HepG2 (cell line): Measurements from ENCODE around the gene KLK14. TPM values are rescaled to one million over a fixed set of nuclear protein-coding genes. Genes with fewer than 3 reads are reported as not detected.

Source experiments
- ATAC-seq: fragments of 200-7000 bp; cut with Tn5 transposase; 3 replicates; pipeline ENCODE4 v1.9.1; 2020; ENCODE audit warnings: mild to moderate bottlenecking, moderate library complexity
- BruUV-seq: library from RNA; stranded (reverse); fragments of 400-500 nt; replicated peaks from 2 replicates; lab custom pipeline; 2021; lab: Mats Ljungman, UMichigan
- CTCF ChIA-PET: fragments of 300-600 bp; formaldehyde crosslinking; extraction: SDS; loops from one replicate; lab custom pipeline; 2021; ENCODE audit warnings: low total read pairs, inconsistent platforms, low intra/inter-chr PET ratio; lab: Yijun Ruan, JAX
- POLR2A ChIA-PET: fragments of 350-600 bp; sonication (Branson Sonifier 250); formaldehyde crosslinking; loops from one replicate; lab custom pipeline; 2020; ENCODE audit warnings: antibody characterized with exemption, inconsistent platforms; lab: Yijun Ruan, JAX
- DNase-seq: peaks from one replicate; pipeline ENCODE4 v3.0.0-alpha.2; 2015; ENCODE audit warnings: low spot score
- FAIRE-seq: peaks from 3 replicates; lab custom pipeline; 2011; peaks lifted over from hg19 to GRCh38; lab: Jason Lieb, UNC
- H2AFZ ChIP-seq: one replicate; pipeline ENCODE4 v1.6.1; 2011; ENCODE audit warnings: low read length, inconsistent platforms
- H3K27ac ChIP-seq: fragments of 300-600 bp; 3 replicates; pipeline ENCODE4 v1.8.0; 2011; ENCODE audit warnings: mixed run types, mild to moderate bottlenecking, mixed read lengths, low read length, inconsistent platforms; ENCODE audit not compliant: insufficient read depth; ENCODE audit errors: extremely low read length
- H3K27me3 ChIP-seq, 2 experiments: fragments of 200-600 bp in 1 of 2; 2 replicates in 1 of 2; 3 replicates in 1 of 2; pipeline versions ENCODE4 v1.6.0 to v1.8.0; 2011; ENCODE audit warnings: low read length in 2 of 2, mild to moderate bottlenecking in 2 of 2, moderate library complexity in 2 of 2, inconsistent platforms in 1 of 2; ENCODE audit not compliant: insufficient read depth in 2 of 2, control insufficient read depth in 1 of 2
- H3K36me3 ChIP-seq, 2 experiments: fragments of 200-600 bp in 1 of 2; replicated peaks in 1 of 2; 2 replicates in 1 of 2; 3 replicates in 1 of 2; pipeline versions ENCODE4 v1.5.1 to v1.8.0; 2011; ENCODE audit warnings: low read length in 2 of 2, inconsistent platforms in 1 of 2; ENCODE audit not compliant: insufficient read depth in 2 of 2, control insufficient read depth in 1 of 2
- H3K4me1 ChIP-seq: 2 replicates; pipeline ENCODE4 v1.5.1; 2012; ENCODE audit warnings: low read length, inconsistent platforms; ENCODE audit not compliant: insufficient read depth
- H3K4me2 ChIP-seq: 2 replicates; pipeline ENCODE4 v1.6.0; 2011; ENCODE audit warnings: low read depth, low read length, inconsistent platforms
- H3K4me3 ChIP-seq, 3 experiments: fragments of 200-600 bp in 1 of 3; sonication (generic), shearing (Covaris generic) in 1 of 3; replicated peaks in 1 of 3; 2 replicates each; pipeline ENCODE4 v1.5.1; 2011 to 2016; ENCODE audit warnings: low read length in 3 of 3, inconsistent platforms in 2 of 3, low read depth in 2 of 3, mild to moderate bottlenecking in 2 of 3, control low read depth in 1 of 3, mixed read lengths in 1 of 3; ENCODE audit not compliant: insufficient read depth in 1 of 3
- H3K79me2 ChIP-seq: one replicate; pipeline ENCODE4 v1.6.1; 2011; ENCODE audit warnings: low read length, inconsistent platforms; ENCODE audit not compliant: insufficient read depth
- H3K9ac ChIP-seq: 2 replicates; pipeline ENCODE4 v1.6.0; 2011; ENCODE audit warnings: mild to moderate bottlenecking, low read depth, low read length, inconsistent platforms; ENCODE audit not compliant: insufficient read depth
- H3K9me3 ChIP-seq: 2 replicates; pipeline ENCODE4 v1.5.1; 2012; ENCODE audit warnings: mild to moderate bottlenecking, low read length
- H4K20me1 ChIP-seq: 2 replicates; pipeline ENCODE4 v1.6.0; 2011; ENCODE audit warnings: inconsistent platforms, mild to moderate bottlenecking, low read length, moderate library complexity; ENCODE audit not compliant: insufficient read depth
- BORCS8-MEF2B ChIP-seq: sonication (generic); formaldehyde crosslinking; IDR thresholded peaks from 2 replicates; pipeline ENCODE4 v1.8.0; 2022; ENCODE audit warnings: mild to moderate bottlenecking, missing genetic modification reagents
- CTCF ChIP-seq: sonication (generic); formaldehyde crosslinking; IDR thresholded peaks from 2 replicates; pipeline ENCODE4 v1.5.0; 2020; ENCODE audit warnings: mild to moderate bottlenecking, missing genetic modification reagents, moderate library complexity
- FOXM1 ChIP-seq: sonication (generic); formaldehyde crosslinking; IDR thresholded peaks from 2 replicates; pipeline ENCODE4 v1.5.0; 2020; ENCODE audit warnings: missing genetic modification reagents
- HMGXB3 ChIP-seq: sonication (generic); formaldehyde crosslinking; IDR thresholded peaks from 2 replicates; pipeline ENCODE4 v1.4.0; 2020; ENCODE audit warnings: missing genetic modification reagents, borderline replicate concordance
- STAG1 ChIP-seq: sonication (generic); formaldehyde crosslinking; IDR thresholded peaks from 2 replicates; pipeline ENCODE4 v1.4.0; 2020; ENCODE audit warnings: missing genetic modification reagents
- ZBTB25 ChIP-seq: IDR thresholded peaks from 2 replicates; pipeline ENCODE4 v1.6.1; 2018; ENCODE audit warnings: missing genetic modification reagents
- whole genome bisulfite sequencing: methylation state at CpG from one replicate; pipeline ENCODE4 v1.1.6; 2017; ENCODE audit warnings: low lambda C conversion rate; 5-methylcytosine and 5-hydroxymethylcytosine counted together
- in situ Hi-C: cut with HindIII; loops from 2 replicates; pipeline ENCODE4 v1.10.0; 2017; ENCODE audit warnings: low pct_unique_long_range_greater_than_20kb; ENCODE audit not compliant: extremely low pct_ligation_motif_present
- intact Hi-C: fragments of 100-400 bp; cut with micrococcal nuclease; formaldehyde crosslinking; loops from one replicate; pipeline ENCODE4 v1.10.0; 2022; ENCODE audit not compliant: unreplicated experiment
- polyA plus RNA-seq, 8 experiments: library from polyadenylated mRNA; depleted of rRNA in 3 of 8; stranded (reverse) in 7 of 8; unstranded in 1 of 8; fragments of >200 nt; fragmentation: Illumina TruSeq in 4 of 8; extraction: Trizol in 4 of 8; gene quantifications; 2 replicates each; pipeline versions ENCODE4 v1.2.1 to v1.2.3, GENCODE V29; 2011 to 2016; ENCODE audit warnings: low read depth in 4 of 8, missing spikeins in 1 of 8, mixed read lengths in 1 of 8; ENCODE audit not compliant: insufficient read depth in 1 of 8
- total RNA-seq, 5 experiments: library from RNA; depleted of rRNA; stranded (reverse); fragments of >200 nt; fragmentation: Illumina TruSeq; extraction: Trizol; gene quantifications; 2 replicates each; pipeline ENCODE4 v1.2.3, GENCODE V29; 2016; ENCODE audit warnings: low read depth in 1 of 5

The KLK14 gene
- total and polyA plus RNA-seq, 2 of the 13 experiments (the other 11 are each of a cell fraction or from before 2014, with no cell fraction given) = not detected

GRCh38 chr19:51097166-51097738, 14.6 kb upstream of the KLK14 start:
- H2AFZ ChIP-seq = no peak overlapping the region
- ChIA-PET POLR2A (no interaction called here), CTCF (interaction anchor here (2.9 kb wide), 1 partner anchor 76 kb away, joined by 16 read pairs; no protein-coding TSS in a partner anchor)
- H3K4me3 ChIP-seq = no peak overlapping the region
- H3K27ac ChIP-seq = no peak overlapping the region
- in situ Hi-C loops = loop anchor here (25.0 kb wide), 1 partner anchor 160 kb away; no protein-coding TSS in a partner anchor
- peak; percentile 34 for DNase-seq
- H3K4me2 ChIP-seq = no peak overlapping the region
- peak; percentile 30 for FAIRE-seq
- no peaks in the 10 kb centered on the region for H3K79me2 ChIP-seq
- H4K20me1 ChIP-seq = 0 out of 2 replicates have a peak, but pooled peaks cover 3% of the 10 kb centered on the region
- no peak for TF ChIP-seq ZBTB25
- peak; percentile 14; the same call in 1 of the 2 replicates for TF ChIP-seq STAG1
- TF ChIP-seq BORCS8-MEF2B (CRISPR knock-in tag) = no peak
- TF ChIP-seq CTCF = peak; percentile 70
- no peak for TF ChIP-seq FOXM1 (CRISPR knock-in tag)
- TF ChIP-seq HMGXB3 = no peak
- intact Hi-C loops = no loop called here
- 0% methylated on average over 1 of the region's 8 CpGs for WGBS
- H3K4me1 ChIP-seq = peaks cover 17% of the 10 kb centered on the region
- BruUV-seq = no TSS peak
- no peak overlapping the region for H3K9ac ChIP-seq
- H3K9me3 ChIP-seq = no peaks in the 10 kb centered on the region
- peaks cover 2 to 9% of the 10 kb centered on the region in 2 experiments; a peak in 3 of 5 replicates for H3K36me3 ChIP-seq
- no peaks in the 10 kb centered on the region; a peak in 1 of 5 replicates for H3K27me3 ChIP-seq
- peak; percentile 76 for ATAC-seq
